Fibroblast of mammary gland (primary cell): Measurements from ENCODE around the gene C1orf159.

Experiments used
- DNase-seq: peaks from one replicate; pipeline ENCODE4 v3.0.0-alpha.2; 2010; ENCODE audit warnings: low read depth
- H3K4me3 ChIP-seq: 2 replicates; pipeline ENCODE4 v1.5.1; 2011; ENCODE audit warnings: low read depth, mild to moderate bottlenecking, low read length, moderate library complexity; ENCODE audit not compliant: control insufficient read depth
- CTCF ChIP-seq: conservative IDR thresholded peaks from 2 replicates; pipeline ENCODE4 v1.5.1; 2011; ENCODE audit warnings: low read depth, low read length, inconsistent platforms; ENCODE audit not compliant: control insufficient read depth, insufficient read depth

Gene C1orf159

GRCh38 chr1:1132042-1132950 is 16.4 kb upstream of the C1orf159 start:
- no peak for DNase-seq
- TF ChIP-seq CTCF: no peak
- H3K4me3 ChIP-seq: no peak overlapping the region

GRCh38 chr1:1130206-1131120 is 14.6 kb upstream of the C1orf159 start:
- no peak for DNase-seq
- no peak for TF ChIP-seq CTCF
- H3K4me3 ChIP-seq: no peak overlapping the region

GRCh38 chr1:1129381-1129821 is 13.5 kb upstream of the C1orf159 start:
- DNase-seq: no peak
- no peak for TF ChIP-seq CTCF
- no peak overlapping the region for H3K4me3 ChIP-seq

- no peak overlapping the region for H3K4me3 ChIP-seq
- no peak for DNase-seq
- no peak for TF ChIP-seq CTCF
Observed at GRCh38 chr1:1128454-1129139, 12.7 kb upstream of the C1orf159 start.

- TF ChIP-seq CTCF: no peak
- H3K4me3 ChIP-seq: no peak overlapping the region
- no peak for DNase-seq
Observed at GRCh38 chr1:1127551-1128451, 11.9 kb upstream of the C1orf159 start.
